HUES6 (cell line): ENCODE data around the gene APOBEC2.
A peak's percentile ranks its signal among the peaks of the same experiment; 100 is the strongest.

Experiments used
- H3K27ac ChIP-seq: 2 replicates; pipeline ENCODE4 v1.7.0; 2013; ENCODE audit warnings: low read depth, mild to moderate bottlenecking, low read length, inconsistent platforms
- H3K27me3 ChIP-seq: 2 replicates; pipeline ENCODE4 v1.6.1; 2013; ENCODE audit warnings: low read length; ENCODE audit not compliant: control insufficient read depth, insufficient read depth
- H3K36me3 ChIP-seq: 2 replicates; pipeline ENCODE4 v1.6.1; 2013; ENCODE audit warnings: low read length; ENCODE audit not compliant: control insufficient read depth, insufficient read depth
- H3K4me1 ChIP-seq: 2 replicates; pipeline ENCODE4 v1.6.1; 2013; ENCODE audit warnings: low read length; ENCODE audit not compliant: control insufficient read depth, insufficient read depth
- H3K4me3 ChIP-seq: 2 replicates; pipeline ENCODE4 v1.5.1; 2013; ENCODE audit warnings: low read depth, low read length
- H3K9ac ChIP-seq: one replicate; pipeline ENCODE4 v1.6.1; 2013; ENCODE audit warnings: mild to moderate bottlenecking, low read length
- H3K9me3 ChIP-seq: 2 replicates; pipeline ENCODE4 v1.6.1; 2013; ENCODE audit warnings: low read depth, low read length; ENCODE audit not compliant: control insufficient read depth, insufficient read depth

The APOBEC2 gene

GRCh38 chr6:41022294-41022693 is 30.7 kb upstream of the APOBEC2 start:
- Histone ChIP-seq H3K27ac (no peak overlapping the region), H3K36me3 (no peaks in the 10 kb centered on the region), H3K4me3 (no peak overlapping the region), H3K27me3 (no peaks in the 10 kb centered on the region), H3K4me1 (peaks cover 16% of the 10 kb centered on the region; the same call in 1 of the 2 replicates), H3K9me3 (no peaks in the 10 kb centered on the region), H3K9ac (no peak overlapping the region)

- no peaks in the 10 kb centered on the region for H3K9me3 ChIP-seq
- H3K27ac ChIP-seq: no peak overlapping the region
- H3K27me3 ChIP-seq: no peaks in the 10 kb centered on the region
- no peaks in the 10 kb centered on the region for H3K36me3 ChIP-seq
- no peak overlapping the region for H3K4me3 ChIP-seq
- no peak overlapping the region for H3K9ac ChIP-seq
- H3K4me1 ChIP-seq: peaks cover 17% of the 10 kb centered on the region; the same call in 1 of the 2 replicates
Observed at GRCh38 chr6:41023114-41023513, 29.9 kb upstream of the APOBEC2 start.

GRCh38 chr6:41025966-41026530 is 27.0 kb upstream of the APOBEC2 start:
- Histone ChIP-seq H3K27me3 (no peaks in the 10 kb centered on the region), H3K27ac (no peak overlapping the region), H3K9me3 (no peaks in the 10 kb centered on the region), H3K9ac (no peak overlapping the region), H3K4me1 (peaks cover 29% of the 10 kb centered on the region), H3K36me3 (no peaks in the 10 kb centered on the region), H3K4me3 (no peak overlapping the region; the same call in 1 of the 2 replicates)

- peak overlapping the region; percentile 72 for H3K4me3 ChIP-seq
Observed at GRCh38 chr6:41027241-41027640, 25.8 kb upstream of the APOBEC2 start.

GRCh38 chr6:41027799-41028560 is 25.0 kb upstream of the APOBEC2 start:
- H3K4me3 ChIP-seq: peak overlapping the region; percentile 72
- H3K9me3 ChIP-seq: no peaks in the 10 kb centered on the region
- H3K9ac ChIP-seq: peak overlapping the region; percentile 85
- peak overlapping the region; percentile 80; the same call in 1 of the 2 replicates for H3K27ac ChIP-seq
- no peaks in the 10 kb centered on the region for H3K27me3 ChIP-seq
- no peaks in the 10 kb centered on the region for H3K36me3 ChIP-seq
- peaks cover 29% of the 10 kb centered on the region for H3K4me1 ChIP-seq

More at GRCh38 chr6:41027241-41027640, 25.8 kb upstream of the APOBEC2 start:
- Histone ChIP-seq H3K9ac (peak overlapping the region; percentile 67), H3K9me3 (no peaks in the 10 kb centered on the region), H3K27me3 (no peaks in the 10 kb centered on the region), H3K36me3 (no peaks in the 10 kb centered on the region), H3K27ac (peak overlapping the region; percentile 3; the same call in 1 of the 2 replicates), H3K4me1 (peaks cover 29% of the 10 kb centered on the region)

- Histone ChIP-seq H3K9ac (peak overlapping the region; percentile 85), H3K4me3 (peak overlapping the region; percentile 72), H3K27ac (peak overlapping the region; percentile 80; the same call in 1 of the 2 replicates)
Observed at GRCh38 chr6:41028561-41029412, 24.2 kb upstream of the APOBEC2 start.

GRCh38 chr6:41032830-41033229 is 20.2 kb upstream of the APOBEC2 start:
- no peaks in the 10 kb centered on the region for H3K27me3 ChIP-seq
- H3K9ac ChIP-seq: no peak overlapping the region
- H3K4me3 ChIP-seq: no peak overlapping the region
- H3K4me1 ChIP-seq: peaks cover 21% of the 10 kb centered on the region
- H3K36me3 ChIP-seq: no peaks in the 10 kb centered on the region
- no peak overlapping the region for H3K27ac ChIP-seq
- no peaks in the 10 kb centered on the region for H3K9me3 ChIP-seq

More at GRCh38 chr6:41028561-41029412, 24.2 kb upstream of the APOBEC2 start:
- no peaks in the 10 kb centered on the region for H3K9me3 ChIP-seq
- H3K36me3 ChIP-seq: no peaks in the 10 kb centered on the region
- no peaks in the 10 kb centered on the region for H3K27me3 ChIP-seq
- peaks cover 29% of the 10 kb centered on the region for H3K4me1 ChIP-seq

GRCh38 chr6:41033776-41034175 is 19.2 kb upstream of the APOBEC2 start:
- Histone ChIP-seq H3K4me3 (no peak overlapping the region), H3K27me3 (no peaks in the 10 kb centered on the region), H3K9me3 (no peaks in the 10 kb centered on the region), H3K36me3 (no peaks in the 10 kb centered on the region), H3K27ac (no peak overlapping the region), H3K9ac (no peak overlapping the region), H3K4me1 (peaks cover 16% of the 10 kb centered on the region)

GRCh38 chr6:41036186-41036585 is 16.8 kb upstream of the APOBEC2 start:
- no peaks in the 10 kb centered on the region for H3K36me3 ChIP-seq
- peaks cover 26% of the 10 kb centered on the region for H3K4me1 ChIP-seq
- no peaks in the 10 kb centered on the region for H3K9me3 ChIP-seq
- H3K9ac ChIP-seq: no peak overlapping the region
- no peak overlapping the region for H3K27ac ChIP-seq
- H3K4me3 ChIP-seq: no peak overlapping the region
- no peaks in the 10 kb centered on the region for H3K27me3 ChIP-seq

GRCh38 chr6:41036601-41037000 is 16.4 kb upstream of the APOBEC2 start:
- Histone ChIP-seq H3K27me3 (no peaks in the 10 kb centered on the region), H3K9ac (no peak overlapping the region), H3K9me3 (no peaks in the 10 kb centered on the region), H3K4me1 (peaks cover 26% of the 10 kb centered on the region), H3K36me3 (no peaks in the 10 kb centered on the region), H3K4me3 (no peak overlapping the region), H3K27ac (no peak overlapping the region)
